ENCODE results near the gene FGF7. TPM values are rescaled to one million over a fixed set of nuclear protein-coding genes. Genes with fewer than 3 reads are reported as not detected.
"Not testable (repeated sequence)": the region's sequence is repeated elsewhere in the genome, so short reads cannot be mapped to it uniquely, and the experiment has no call there.

The FGF7 gene
- total and polyA plus RNA-seq, 2 donors (not counting 3 experiments of a cell fraction or from before 2014, with no cell fraction given) = not detected

DNA sequence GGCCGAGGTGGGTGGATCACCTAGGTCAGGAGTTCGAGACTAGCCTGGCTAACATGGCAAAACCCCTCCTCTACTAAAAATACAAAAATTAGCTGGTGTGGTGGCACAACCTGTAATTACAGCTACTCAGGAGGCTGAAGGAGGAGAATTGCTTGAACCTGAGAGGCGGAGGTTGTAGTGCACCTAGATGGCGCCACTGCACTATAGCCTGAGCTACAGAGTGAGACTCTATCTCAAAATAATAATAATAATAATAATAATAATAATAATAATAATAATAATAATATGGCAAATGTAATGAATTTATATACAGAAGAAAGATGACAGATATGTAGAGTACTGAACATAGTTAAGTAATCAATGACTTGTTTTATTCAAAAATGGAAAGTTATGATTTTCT lies 48.2 kb downstream of the FGF7 start:
- H3K4me3 ChIP-seq (replicated peaks in 1 of 3; ENCODE audit: insufficient read depth in 1 of 3, low read depth in 1 of 3, low read length in 3 of 3); H3K27me3 ChIP-seq (ENCODE audit: control insufficient read depth in 2 of 2, insufficient read depth in 2 of 2, low read length in 2 of 2); H2AFZ ChIP-seq (ENCODE audit: low read depth, low read length); H3K9me3 ChIP-seq (replicated peaks; ENCODE audit: control insufficient read depth, insufficient read depth, low read length); FAIRE-seq; H3K4me1 ChIP-seq (ENCODE audit: control insufficient read depth, extremely low read depth, insufficient read depth, low read length); POLR2A ChIA-PET; H3K27ac ChIP-seq (ENCODE audit: insufficient read depth, low read depth, low read length); dilution Hi-C loops (cut with MboI; ENCODE audit: extremely low pct_ligation_motif_present, low sequenced_read_pairs); DNase-seq (ENCODE audit: low read depth, low spot score); H3K9ac ChIP-seq (replicated peaks; ENCODE audit: extremely low read depth, insufficient read depth, low read length); H4K20me1 ChIP-seq (replicated peaks; ENCODE audit: control insufficient read depth, extremely low read depth, insufficient read depth, low read length); H3K9me1 ChIP-seq (replicated peaks; ENCODE audit: control insufficient read depth, extremely low read depth, insufficient read depth, low read length); BruUV-seq (replicated peaks); H3K36me3 ChIP-seq (ENCODE audit: control insufficient read depth in 2 of 2, extremely low read depth in 1 of 2, insufficient read depth in 2 of 2, low read length in 2 of 2); H3K79me2 ChIP-seq (ENCODE audit: control insufficient read depth, insufficient read depth, low read length); H3K4me2 ChIP-seq (ENCODE audit: insufficient read depth, low read length): not testable (repeated sequence)
- intact Hi-C loops (cut with micrococcal nuclease) = loop anchor here (1.0 to 5.0 kb wide), 2 partner anchors 532 to 676 kb away; no protein-coding TSS in a partner anchor
- CTCF ChIA-PET = interaction anchor here (0.7 to 2.4 kb wide), 21 partner anchors 9 to 845 kb away, joined by 3 to 34 read pairs (median 4); no protein-coding TSS in a partner anchor
- peak; percentile 8 to 27 for TF ChIP-seq CTCF (IDR thresholded peaks at IDR 0.05; ENCODE audit: extremely low read depth in 1 of 2, insufficient read depth in 1 of 2, low read depth in 1 of 2, low read length in 2 of 2)

GRCh38 chr15:49471733-49472132 lies 48.7 kb downstream of the FGF7 start:
- no peak overlapping the region for H2AFZ ChIP-seq (ENCODE audit: low read depth, low read length)
- no peak overlapping the region for H3K9ac ChIP-seq (replicated peaks; ENCODE audit: extremely low read depth, insufficient read depth, low read length)
- no peaks in the 10 kb centered on the region for H3K4me1 ChIP-seq (ENCODE audit: control insufficient read depth, extremely low read depth, insufficient read depth, low read length)
- TF ChIP-seq POLR2A (IDR thresholded peaks at IDR 0.05; ENCODE audit: low read depth, low read length) (no peak), GATA2 (IDR thresholded peaks at IDR 0.05; ENCODE audit: insufficient read depth, insufficient read length, low read depth, low read length) (no peak), POLR2AphosphoS5 (IDR thresholded peaks at IDR 0.05; ENCODE audit: insufficient read depth, low read depth, low read length) (no peak), MYC (IDR thresholded peaks at IDR 0.05; ENCODE audit: low read depth, low read length) (no peak), FOS (IDR thresholded peaks at IDR 0.05; ENCODE audit: borderline replicate concordance, insufficient read depth, low read length) (no peak), CTCF (IDR thresholded peaks at IDR 0.05; ENCODE audit: extremely low read depth in 1 of 2, insufficient read depth in 1 of 2, low read depth in 1 of 2, low read length in 2 of 2) (no peak), EZH2 (IDR thresholded peaks at IDR 0.05; ENCODE audit: borderline replicate concordance, low read depth, low read length, severe bottlenecking) (no peak), JUN (IDR thresholded peaks at IDR 0.05; ENCODE audit: borderline replicate concordance, insufficient read depth, insufficient read length, low read depth) (no peak), MAX (IDR thresholded peaks at IDR 0.05; ENCODE audit: insufficient read depth, insufficient read length) (no peak)
- POLR2A ChIA-PET = no interaction called here
- no peak overlapping the region for H3K4me2 ChIP-seq (ENCODE audit: insufficient read depth, low read length)
- intact Hi-C loops (cut with micrococcal nuclease) (loop anchor here (1.0 to 5.0 kb wide), 2 partner anchors 532 to 676 kb away; no protein-coding TSS in a partner anchor), dilution Hi-C loops (cut with MboI; ENCODE audit: extremely low pct_ligation_motif_present, low sequenced_read_pairs) (no loop called here)
- H3K79me2 ChIP-seq (ENCODE audit: control insufficient read depth, insufficient read depth, low read length) = no peaks in the 10 kb centered on the region
- H3K27ac ChIP-seq (ENCODE audit: insufficient read depth, low read depth, low read length) = no peak overlapping the region
- no TSS peak for BruUV-seq (replicated peaks)
- no peaks in the 10 kb centered on the region for H3K9me3 ChIP-seq (replicated peaks; ENCODE audit: control insufficient read depth, insufficient read depth, low read length)
- H3K9me1 ChIP-seq (replicated peaks; ENCODE audit: control insufficient read depth, extremely low read depth, insufficient read depth, low read length) = no peaks in the 10 kb centered on the region
- H3K4me3 ChIP-seq (replicated peaks in 1 of 3; ENCODE audit: insufficient read depth in 1 of 3, low read depth in 1 of 3, low read length in 3 of 3) = no peak overlapping the region
- CTCF ChIA-PET = interaction anchor here (0.7 to 2.4 kb wide), 21 partner anchors 9 to 844 kb away, joined by 3 to 34 read pairs (median 4); no protein-coding TSS in a partner anchor
- FAIRE-seq = no peak
- DNase-seq (ENCODE audit: low read depth, low spot score) = no peak
- H3K36me3 ChIP-seq (ENCODE audit: control insufficient read depth in 2 of 2, extremely low read depth in 1 of 2, insufficient read depth in 2 of 2, low read length in 2 of 2) = no peaks in the 10 kb centered on the region
- H4K20me1 ChIP-seq (replicated peaks; ENCODE audit: control insufficient read depth, extremely low read depth, insufficient read depth, low read length) = no peaks in the 10 kb centered on the region
- peaks cover 0 to 2% of the 10 kb centered on the region in 2 experiments for H3K27me3 ChIP-seq (ENCODE audit: control insufficient read depth in 2 of 2, insufficient read depth in 2 of 2, low read length in 2 of 2)
